Subcutaneous abdominal adipose tissue (tissue), 5 donors: ENCODE measurements around the gene FGF8.
A peak's percentile ranks its signal among the peaks of the same experiment; 100 is the strongest.

Source experiments
- H3K27ac ChIP-seq: one replicate; pipeline ENCODE4 v1.7.0; 2013; ENCODE audit warnings: low read depth, mild to moderate bottlenecking, inconsistent platforms, low read length, moderate library complexity
- H3K27me3 ChIP-seq, 5 donors: one replicate each; pipeline ENCODE4 v1.7.0; 2013; ENCODE audit warnings: low read length in 5 of 5, inconsistent platforms in 1 of 5; ENCODE audit not compliant: control insufficient read depth in 5 of 5, insufficient read depth in 4 of 5
- H3K36me3 ChIP-seq, 5 donors: one replicate each; pipeline ENCODE4 v1.7.0; 2013; ENCODE audit warnings: low read length in 5 of 5; ENCODE audit not compliant: control insufficient read depth in 5 of 5, insufficient read depth in 5 of 5
- H3K4me1 ChIP-seq, 5 donors: one replicate each; pipeline ENCODE4 v1.7.0; 2013; ENCODE audit warnings: low read length in 5 of 5, mild to moderate bottlenecking in 3 of 5, moderate library complexity in 1 of 5; ENCODE audit not compliant: control insufficient read depth in 5 of 5, insufficient read depth in 5 of 5
- H3K4me3 ChIP-seq, 5 donors: one replicate each; pipeline ENCODE4 v1.7.0; 2013; ENCODE audit warnings: low read length in 5 of 5, low read depth in 1 of 5
- H3K9ac ChIP-seq, 5 donors: one replicate each; pipeline ENCODE4 v1.7.0; 2013; ENCODE audit warnings: low read length in 5 of 5, mild to moderate bottlenecking in 4 of 5, moderate library complexity in 3 of 5
- H3K9me3 ChIP-seq, 5 donors: one replicate each; pipeline ENCODE4 v1.7.0; 2013; ENCODE audit warnings: low read length in 5 of 5; ENCODE audit not compliant: control insufficient read depth in 5 of 5
- donor health status: healthy.
- donor health status: healthy.
- donor health status: healthy.
- donor health status: healthy.
- donor health status: healthy.

The FGF8 gene

DNA sequence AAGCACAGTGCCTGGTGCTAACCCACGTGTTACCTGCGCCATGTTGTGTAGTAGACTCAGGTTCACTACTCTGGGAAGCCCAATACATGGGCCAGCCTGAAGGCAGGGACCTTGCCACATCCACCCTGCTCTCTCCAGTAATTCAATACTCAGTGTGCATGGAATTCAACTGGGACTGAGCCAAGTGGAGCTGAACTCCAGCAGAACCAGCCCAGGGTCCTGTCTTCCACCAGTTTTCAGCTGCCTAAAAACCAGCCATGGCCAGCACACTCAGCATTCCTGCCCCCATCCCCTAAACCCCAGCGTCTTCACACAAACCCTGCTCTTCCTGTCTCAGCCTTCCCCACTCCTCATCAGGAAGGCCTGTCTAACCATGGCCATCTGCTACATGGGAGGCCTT is 15.4 kb downstream of the FGF8 start:
- H3K4me1 ChIP-seq, result peaks cover 0 to 8% (median 4%) of the 10 kb centered on the region in 5 donors
- H3K27me3 ChIP-seq, result peaks cover 0 to 4% (median 0%) of the 10 kb centered on the region in 5 donors
- no peak overlapping the region for H3K9ac ChIP-seq

DNA sequence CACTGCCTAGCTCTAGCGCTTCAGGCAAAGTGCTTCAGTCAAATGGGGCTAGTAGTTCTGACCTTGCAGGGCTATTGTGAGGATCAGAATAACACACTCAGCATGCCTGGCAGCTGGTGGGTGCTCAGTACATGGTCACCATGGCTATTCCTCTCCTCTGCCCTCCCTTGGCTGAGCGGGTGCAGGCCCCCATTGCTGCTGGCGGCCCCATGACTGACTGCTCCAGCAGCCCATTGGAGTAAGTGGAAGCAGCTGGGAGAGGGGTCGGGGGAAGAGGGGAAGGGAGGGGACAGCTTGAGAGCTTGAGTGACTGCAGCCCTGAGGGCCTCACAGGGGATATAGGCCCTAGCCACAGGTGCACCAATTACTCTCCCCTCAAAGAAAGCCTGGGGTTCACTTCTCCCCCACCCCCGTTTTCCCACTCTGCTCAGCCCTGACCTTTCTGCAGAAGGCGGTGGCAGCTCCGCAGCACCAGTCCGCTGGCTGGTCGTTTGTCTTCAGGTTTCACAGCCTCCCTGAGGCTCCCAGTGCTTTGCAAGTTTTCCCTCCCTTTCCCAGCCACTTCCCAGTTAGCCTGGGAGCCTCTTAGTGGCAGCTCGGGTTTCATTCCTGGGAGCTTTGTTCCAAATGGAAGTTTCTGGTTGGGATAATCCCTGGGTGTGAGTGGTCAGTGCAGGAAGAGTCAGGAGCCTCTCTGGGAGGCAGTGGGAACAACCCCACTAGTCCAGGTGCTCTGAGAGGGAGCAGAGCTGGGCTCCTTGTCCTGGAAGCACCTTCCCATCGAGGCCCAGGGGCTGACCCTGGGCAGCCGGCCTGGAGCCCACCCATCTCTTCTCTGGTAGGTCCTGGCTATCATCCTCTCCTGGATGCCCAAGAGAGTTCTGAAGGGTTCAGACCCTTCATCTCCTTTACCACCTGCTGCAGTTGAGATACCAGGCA is 16.3 kb downstream of the FGF8 start:
- H3K9me3 ChIP-seq, result no peaks in the 10 kb centered on the region
- H3K27me3 ChIP-seq, result no peaks in the 10 kb centered on the region

More for the DNA sequence above, 15.4 kb downstream of the FGF8 start:
- Histone ChIP-seq H3K9me3 (no peaks in the 10 kb centered on the region), H3K4me3 (no peak overlapping the region), H3K27ac (no peak overlapping the region), H3K36me3 (peaks cover 0 to 9% (median 0%) of the 10 kb centered on the region in 5 donors)

DNA sequence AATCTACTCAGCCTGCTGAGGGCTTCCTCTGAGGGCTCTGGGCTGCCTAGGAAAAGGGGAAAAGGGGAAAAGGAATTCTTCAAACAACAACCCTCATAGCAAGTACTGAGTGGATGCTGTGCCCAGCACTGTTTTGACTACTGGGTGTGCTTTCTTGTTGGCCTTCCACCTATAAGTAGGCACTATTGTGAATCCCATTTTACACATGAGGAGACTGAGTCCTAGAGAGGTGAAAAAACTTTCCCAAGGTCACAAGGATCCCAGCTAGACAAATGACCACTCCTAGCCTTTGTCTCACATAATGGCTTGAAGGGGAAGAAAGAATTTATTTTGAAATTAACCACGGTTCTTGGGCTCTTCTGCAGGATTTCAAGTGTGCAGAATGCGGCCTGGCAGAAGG is 17.1 kb downstream of the FGF8 start:
- Histone ChIP-seq H3K27me3 (no peaks in the 10 kb centered on the region), H3K9ac (no peak overlapping the region), H3K4me1 (peaks cover 0 to 8% (median 4%) of the 10 kb centered on the region in 5 donors), H3K27ac (no peak overlapping the region), H3K4me3 (no peak overlapping the region), H3K36me3 (peaks cover 0 to 6% (median 0%) of the 10 kb centered on the region in 5 donors), H3K9me3 (no peaks in the 10 kb centered on the region)

More for the DNA sequence above, 16.3 kb downstream of the FGF8 start:
- H3K4me3 ChIP-seq, result no peak overlapping the region
- H3K27ac ChIP-seq, result no peak overlapping the region
- H3K36me3 ChIP-seq, result peaks cover 0 to 6% (median 0%) of the 10 kb centered on the region in 5 donors
- H3K9ac ChIP-seq, result no peak overlapping the region
- H3K4me1 ChIP-seq, result peaks cover 0 to 8% (median 4%) of the 10 kb centered on the region in 5 donors

DNA sequence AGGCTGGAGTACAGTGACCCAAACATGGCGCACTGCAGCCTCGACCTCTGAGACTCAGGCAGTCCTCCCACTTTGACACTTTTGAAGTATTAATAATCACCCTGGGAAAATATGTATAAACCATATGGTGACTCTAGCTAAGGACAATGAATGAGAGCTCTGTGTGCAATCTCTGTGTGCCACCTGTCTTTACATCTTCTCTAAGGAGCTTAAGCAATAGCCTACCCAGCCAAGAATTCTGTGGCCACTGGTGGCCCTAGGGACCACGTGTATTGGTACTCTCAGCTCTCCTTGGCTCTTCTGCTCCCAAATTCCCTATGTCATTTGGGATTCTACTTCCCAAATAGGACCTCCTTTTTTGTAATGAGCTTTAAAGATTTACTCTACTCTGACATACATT is 23.7 kb downstream of the FGF8 start:
- Histone ChIP-seq H3K4me3 (no peak overlapping the region), H3K4me1 (peaks cover 0 to 9% (median 2%) of the 10 kb centered on the region in 5 donors)

DNA sequence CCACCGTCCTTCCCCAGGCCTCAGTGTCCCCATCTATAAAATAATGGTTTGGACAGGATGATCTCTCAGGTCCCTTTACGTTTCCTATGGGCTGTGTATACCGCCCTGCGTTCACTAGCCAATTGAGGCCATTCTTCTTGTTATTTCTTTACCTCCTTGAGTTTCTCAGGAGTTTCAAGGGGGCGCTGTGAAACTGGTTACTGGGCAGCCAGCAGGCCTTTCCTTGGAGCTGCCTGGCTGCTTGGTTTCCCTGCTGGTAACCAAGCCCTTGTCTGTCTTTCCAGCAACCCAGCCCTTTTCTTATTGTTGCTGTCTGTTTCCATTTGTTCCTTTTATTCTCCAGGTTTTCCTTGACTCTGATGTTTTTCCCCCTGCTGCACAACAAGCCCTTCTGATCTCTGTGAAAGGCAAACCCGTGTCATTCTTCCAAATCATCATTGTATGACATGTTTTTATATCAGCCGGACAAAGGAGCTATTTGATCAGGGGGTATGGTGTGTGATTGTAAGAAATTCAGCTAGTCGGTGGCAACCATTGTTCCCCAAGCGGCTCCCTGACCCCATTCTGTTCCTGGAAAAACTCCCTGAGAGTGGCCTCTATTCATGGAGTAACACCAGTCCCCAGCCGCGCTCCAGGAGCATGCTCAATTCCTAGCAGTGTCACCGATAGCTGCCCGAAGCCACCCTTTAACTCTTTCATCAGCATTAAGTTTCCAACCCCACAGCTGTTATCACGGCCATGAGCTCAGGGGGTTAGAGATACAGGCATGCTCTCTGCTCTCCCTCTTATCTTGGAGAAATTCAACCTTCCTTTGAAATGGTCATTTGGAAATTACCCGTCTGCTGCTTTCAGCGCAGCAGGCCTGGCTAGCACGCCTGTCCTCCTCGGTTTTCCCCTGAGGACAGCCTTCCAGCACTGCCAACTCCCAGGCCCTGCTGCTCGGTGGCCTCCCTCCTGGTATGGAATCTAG is 26.6 kb downstream of the FGF8 start:
- H3K9ac ChIP-seq, result peak overlapping the region in 1 of 5 donors; percentile 11
- no peaks in the 10 kb centered on the region for H3K36me3 ChIP-seq
- H3K9me3 ChIP-seq, result no peaks in the 10 kb centered on the region
- peaks cover 0 to 9% (median 2%) of the 10 kb centered on the region in 5 donors for H3K4me1 ChIP-seq
- no peak overlapping the region for H3K27ac ChIP-seq
- H3K4me3 ChIP-seq, result no peak overlapping the region
- H3K27me3 ChIP-seq, result no peaks in the 10 kb centered on the region

More for the DNA sequence above, 23.7 kb downstream of the FGF8 start:
- H3K27ac ChIP-seq, result no peak overlapping the region
- H3K27me3 ChIP-seq, result no peaks in the 10 kb centered on the region
- H3K36me3 ChIP-seq, result no peaks in the 10 kb centered on the region
- no peak overlapping the region for H3K9ac ChIP-seq
- H3K9me3 ChIP-seq, result no peaks in the 10 kb centered on the region

DNA sequence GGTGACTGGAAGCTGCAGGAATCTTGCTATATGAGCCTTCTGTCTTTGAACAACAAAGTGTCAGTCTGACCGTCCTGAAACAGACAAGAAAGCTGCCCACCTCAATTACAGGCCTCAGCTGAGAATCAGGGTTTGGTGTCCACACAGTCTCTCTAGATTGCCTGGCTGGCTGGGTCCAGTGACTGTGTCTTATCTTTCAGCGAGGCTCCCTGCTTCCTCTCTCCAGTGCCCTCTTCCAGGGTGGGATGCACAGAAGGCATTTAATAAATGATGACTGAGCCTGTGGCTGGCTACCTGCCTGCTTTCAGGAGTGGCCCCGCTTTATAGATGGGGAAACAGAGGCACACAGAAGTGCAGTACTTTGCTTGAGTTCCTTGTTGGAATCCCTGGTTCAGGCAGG is 27.4 kb downstream of the FGF8 start:
- Histone ChIP-seq H3K27me3 (peaks cover 0 to 2% (median 0%) of the 10 kb centered on the region in 5 donors), H3K4me3 (no peak overlapping the region), H3K4me1 (peaks cover 0 to 9% (median 2%) of the 10 kb centered on the region in 5 donors), H3K36me3 (no peaks in the 10 kb centered on the region), H3K27ac (no peak overlapping the region), H3K9me3 (no peaks in the 10 kb centered on the region), H3K9ac (no peak overlapping the region)

DNA sequence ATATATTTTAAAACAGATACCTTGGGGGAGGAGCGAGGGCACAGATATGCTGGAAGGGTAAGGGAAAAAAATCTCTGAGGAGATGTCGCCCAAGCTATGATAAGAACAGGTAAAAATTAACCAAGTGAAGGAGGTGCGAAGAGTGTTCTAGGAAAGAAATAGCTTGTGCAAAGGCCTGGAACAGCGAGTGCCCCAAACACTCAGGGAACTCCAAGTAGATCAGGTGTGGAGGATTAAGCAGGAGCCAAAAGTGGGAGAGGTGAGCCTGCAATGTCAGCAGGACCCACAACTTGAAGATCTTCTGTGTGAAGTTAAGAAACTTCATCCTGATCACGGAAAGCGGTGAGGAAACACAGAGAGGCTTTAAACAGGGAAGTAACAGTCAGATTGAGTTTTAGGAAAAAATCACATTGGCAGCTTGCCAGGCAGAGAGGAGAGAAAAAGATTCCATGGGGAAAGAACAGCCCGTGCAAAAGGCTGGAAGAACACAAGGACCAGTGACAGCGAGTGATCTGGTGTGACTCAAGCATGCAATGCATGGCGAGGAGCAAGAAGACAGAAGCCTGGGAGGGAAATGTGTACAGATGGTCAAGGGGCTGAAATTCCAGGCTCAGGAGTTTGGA is 30.7 kb downstream of the FGF8 start:
- Histone ChIP-seq H3K36me3 (no peaks in the 10 kb centered on the region), H3K9ac (no peak overlapping the region), H3K9me3 (no peaks in the 10 kb centered on the region), H3K4me1 (peaks cover 0 to 9% (median 2%) of the 10 kb centered on the region in 5 donors), H3K27ac (no peak overlapping the region), H3K27me3 (peaks cover 0 to 6% (median 0%) of the 10 kb centered on the region in 5 donors), H3K4me3 (no peak overlapping the region)

DNA sequence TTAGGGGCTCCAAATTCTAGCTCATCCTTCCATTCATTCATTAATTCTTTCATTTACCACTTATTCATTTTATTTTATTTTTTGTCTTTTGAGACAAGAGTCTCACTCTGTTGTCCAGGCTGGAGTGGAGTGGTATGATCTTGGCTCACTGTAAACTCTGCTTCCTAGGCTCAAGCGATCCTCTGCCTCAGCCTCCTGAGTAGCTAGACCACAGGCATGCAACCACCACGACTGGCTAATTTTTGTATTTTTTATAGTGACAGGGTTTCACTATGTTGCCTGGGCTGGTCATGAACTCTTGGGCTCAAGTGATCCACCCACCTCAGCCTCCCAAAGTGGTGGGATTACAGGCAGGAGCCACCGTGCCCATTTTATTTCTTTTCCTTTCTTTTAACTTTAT is 31.6 kb downstream of the FGF8 start:
- peaks cover 0 to 1% (median 0%) of the 10 kb centered on the region in 5 donors for H3K4me1 ChIP-seq
- no peak overlapping the region for H3K4me3 ChIP-seq
- no peak overlapping the region for H3K9ac ChIP-seq
- H3K27me3 ChIP-seq, result peaks cover 0 to 7% (median 0%) of the 10 kb centered on the region in 5 donors
- H3K9me3 ChIP-seq, result no peaks in the 10 kb centered on the region
- H3K36me3 ChIP-seq, result no peaks in the 10 kb centered on the region
- H3K27ac ChIP-seq, result no peak overlapping the region

DNA sequence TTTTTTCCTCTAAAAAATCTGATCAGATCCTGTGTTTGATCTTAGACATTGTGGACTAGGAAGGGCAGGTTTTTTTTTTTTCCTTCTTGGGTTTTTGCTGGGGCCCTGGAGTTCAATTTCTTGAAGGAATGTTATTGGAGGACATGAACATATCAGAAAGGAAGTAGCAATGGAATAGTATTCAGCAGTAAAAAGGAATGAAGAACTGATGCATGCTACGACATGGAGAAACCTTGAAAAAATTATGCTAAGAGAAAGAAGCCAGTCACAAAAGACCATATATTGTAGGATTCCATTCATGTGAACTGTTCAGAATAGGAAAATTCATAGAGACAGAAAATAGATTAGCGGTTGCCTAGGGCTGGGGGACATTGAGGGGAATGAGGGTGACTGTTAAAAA is 34.0 kb downstream of the FGF8 start:
- Histone ChIP-seq H3K27ac (no peak overlapping the region), H3K4me3 (no peak overlapping the region), H3K4me1 (no peaks in the 10 kb centered on the region), H3K9me3 (no peaks in the 10 kb centered on the region), H3K36me3 (no peaks in the 10 kb centered on the region), H3K27me3 (peaks cover 0 to 12% (median 0%) of the 10 kb centered on the region in 5 donors), H3K9ac (no peak overlapping the region)
